HG03045 (cell line): ENCODE measurements around the gene TNRC6B.
A peak's percentile ranks its signal among the peaks of the same experiment; 100 is the strongest.
"Not testable (repeated sequence)": the region's sequence is repeated elsewhere in the genome, so short reads cannot be mapped to it uniquely, and the experiment has no call there.

Source experiments
- ATAC-seq: cut with Tn5 transposase; IDR thresholded peaks from one replicate; pipeline ENCODE4 v1.9.1; 2021; ENCODE audit warnings: mild to moderate bottlenecking, moderate library complexity; ENCODE audit not compliant: unreplicated experiment

Gene TNRC6B

GRCh38 chr22:40177738-40178416 is at the start of gene TNRC6B:
Gene TNRC6B (plus strand): TSS chr22:40177925. CDS start chr22:40178136, 211 bp downstream.
- ATAC-seq, result peak; percentile 78

GRCh38 chr22:40128989-40129388 is 48.7 kb upstream of the TNRC6B start:
- ATAC-seq, result no peak

- no peak for ATAC-seq
Measured at GRCh38 chr22:40137132-40137531, 40.6 kb upstream of the TNRC6B start.

- ATAC-seq, result no peak
Measured at GRCh38 chr22:40138866-40139265, 38.9 kb upstream of the TNRC6B start.

GRCh38 chr22:40147388-40148176 is 30.1 kb upstream of the TNRC6B start:
- ATAC-seq, result no peak

GRCh38 chr22:40153192-40153591 is 24.5 kb upstream of the TNRC6B start:
- ATAC-seq, result no peak

GRCh38 chr22:40153705-40154104 is 24.0 kb upstream of the TNRC6B start:
- ATAC-seq, result no peak

- ATAC-seq, result no peak
Measured at GRCh38 chr22:40156001-40156516, 21.7 kb upstream of the TNRC6B start.

GRCh38 chr22:40156682-40157081 is 21.0 kb upstream of the TNRC6B start:
- ATAC-seq, result not testable (repeated sequence)

- no peak for ATAC-seq
Measured at GRCh38 chr22:40157330-40157945, 20.3 kb upstream of the TNRC6B start.

GRCh38 chr22:40161194-40161593 is 16.5 kb upstream of the TNRC6B start:
- ATAC-seq, result no peak

- not testable (repeated sequence) for ATAC-seq
Measured at GRCh38 chr22:40165537-40165936, 12.2 kb upstream of the TNRC6B start.

- no peak for ATAC-seq
Measured at GRCh38 chr22:40175611-40176244, 2.0 kb upstream of the TNRC6B start.

- peak; percentile 6 for ATAC-seq
Measured at GRCh38 chr22:40176921-40177737, 596 bp upstream of the TNRC6B start.

GRCh38 chr22:40178417-40179409 is 988 bp downstream of the TNRC6B start:
- ATAC-seq, result no peak

- no peak for ATAC-seq
Measured at GRCh38 chr22:40179526-40179925, 1.8 kb downstream of the TNRC6B start.

- ATAC-seq, result no peak
Measured at GRCh38 chr22:40180403-40180802, 2.7 kb downstream of the TNRC6B start.

- ATAC-seq, result no peak
Measured at GRCh38 chr22:40181323-40181722, 3.6 kb downstream of the TNRC6B start.

GRCh38 chr22:40182231-40182835 is 4.6 kb downstream of the TNRC6B start:
- ATAC-seq, result no peak
